Small intestine (tissue), 7 donors: Measurements from ENCODE around the gene SIK3. TPM values are rescaled to one million over a fixed set of nuclear protein-coding genes. Genes with fewer than 3 reads are reported as not detected.
A peak's percentile ranks its signal among the peaks of the same experiment; 100 is the strongest.

ENCODE experiments used
- DNase-seq, 2 donors: peaks; one replicate each; pipeline versions ENCODE4 v3.0.0 to v3.0.0-alpha.2; 2013
- FAIRE-seq: peaks from 2 replicates; lab custom pipeline; 2012; peaks lifted over from hg19 to GRCh38; lab: Jason Lieb, UNC
- H3K27ac ChIP-seq, 3 donors: one replicate each; pipeline ENCODE4 v1.5.1; 2013; ENCODE audit warnings: low read length in 2 of 3, mild to moderate bottlenecking in 2 of 3, control low read depth in 1 of 3, inconsistent platforms in 1 of 3, low read depth in 1 of 3, moderate library complexity in 1 of 3
- H3K27me3 ChIP-seq, 3 donors: one replicate each; pipeline ENCODE4 v1.6.1; 2013; ENCODE audit warnings: low read length in 3 of 3, inconsistent platforms in 1 of 3; ENCODE audit not compliant: control insufficient read depth in 3 of 3, insufficient read depth in 3 of 3
- H3K36me3 ChIP-seq, 3 donors: one replicate each; pipeline ENCODE4 v1.6.1; 2013; ENCODE audit warnings: low read length in 3 of 3, inconsistent platforms in 1 of 3, low read depth in 1 of 3, mild to moderate bottlenecking in 1 of 3, moderate library complexity in 1 of 3; ENCODE audit not compliant: control insufficient read depth in 3 of 3, insufficient read depth in 2 of 3
- H3K4me1 ChIP-seq, 3 donors: one replicate each; pipeline ENCODE4 v1.6.1; 2013; ENCODE audit warnings: low read length in 2 of 3, inconsistent platforms in 1 of 3, low read depth in 1 of 3, mild to moderate bottlenecking in 1 of 3, moderate library complexity in 1 of 3; ENCODE audit not compliant: control insufficient read depth in 3 of 3, insufficient read depth in 2 of 3
- H3K4me3 ChIP-seq, 3 donors: one replicate each; pipeline ENCODE4 v1.5.1; 2013; ENCODE audit warnings: low read length in 3 of 3, control low read depth in 1 of 3, inconsistent platforms in 1 of 3, low read depth in 1 of 3, mild to moderate bottlenecking in 1 of 3, moderate library complexity in 1 of 3
- H3K9me3 ChIP-seq, 2 donors: one replicate each; pipeline ENCODE4 v1.6.1; 2013; ENCODE audit warnings: low read depth in 1 of 2, low read length in 1 of 2; ENCODE audit not compliant: control insufficient read depth in 2 of 2, insufficient read depth in 1 of 2
- WGBS, 3 donors: extraction: QIAGEN DNeasy Blood & Tissue Kit; methylation state at CpG; one replicate each; pipeline ENCODE4 v1.1.7; 2013; 5-methylcytosine and 5-hydroxymethylcytosine counted together
- polyA plus RNA-seq, 4 donors: library from polyadenylated mRNA; stranded (reverse) in 3 of 4; unstranded in 1 of 4; fragments of 200-250 nt in 3 of 4; fragments of 120-200 nt in 1 of 4; gene quantifications; one replicate each; pipeline versions ENCODE4 v1.2.1 to v1.2.3, GENCODE V29; 2013
- donor health status: healthy with polysubstance abuse.
- donor health status: control.
- donor health status: control.
- donor health status: Bipolar disorder and iron deficiency.
- donor health status: healthy.

The SIK3 gene
- polyA plus RNA-seq, 4 donors: 4.9 to 35.3 (median 9.0) TPM

DNA sequence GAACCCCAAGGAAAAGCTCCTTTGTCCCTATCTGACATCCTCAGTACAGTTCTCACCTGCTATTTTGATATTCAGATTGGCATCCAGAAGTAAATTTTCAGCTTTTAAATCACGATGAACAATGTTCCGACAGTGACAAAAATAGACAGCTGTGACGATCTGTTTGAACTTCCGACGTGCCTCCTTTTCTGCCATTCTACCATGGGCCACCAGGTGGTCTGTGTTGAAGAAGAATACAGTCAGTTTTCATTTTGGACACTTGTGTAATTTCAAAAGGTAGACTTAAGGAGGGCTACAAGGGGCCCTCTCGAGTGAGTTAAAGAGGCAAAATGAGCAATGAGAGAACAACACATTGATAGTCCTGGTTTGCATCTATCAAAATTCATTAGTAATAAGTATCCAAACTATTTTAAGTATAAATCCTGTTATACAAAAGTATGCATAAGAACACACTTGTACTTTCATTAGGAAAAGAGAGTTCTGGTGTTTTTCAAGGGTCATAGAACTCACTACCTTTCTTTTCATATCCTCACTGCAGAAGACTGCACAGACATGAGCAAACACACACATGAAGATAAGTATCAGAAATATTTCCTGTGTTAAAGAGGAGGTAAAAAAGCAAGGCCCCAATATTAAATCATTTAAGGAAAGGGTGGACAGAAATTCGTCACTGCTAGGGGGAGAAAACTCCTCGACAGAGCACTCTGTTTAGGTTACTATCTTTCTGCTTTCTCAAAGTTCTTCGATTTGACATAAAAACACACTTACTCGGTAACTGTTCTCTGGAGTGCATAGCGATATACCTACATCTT lies 170.9 kb downstream of the SIK3 start:
- Histone ChIP-seq H3K27me3 (no peaks in the 10 kb centered on the region), H3K4me1 (peaks cover 2 to 18% (median 9%) of the 10 kb centered on the region in 3 donors), H3K36me3 (peaks cover 0 to 19% (median 3%) of the 10 kb centered on the region in 3 donors), H3K27ac (peak overlapping the region in 1 of 3 donors; percentile 68), H3K9me3 (no peaks in the 10 kb centered on the region), H3K4me3 (no peak overlapping the region)
- DNase-seq (no peak), FAIRE-seq (no peak)
- 76 to 88% (median 78%) methylated on average over 11 of the region's 11 CpGs for WGBS, 3 donors

DNA sequence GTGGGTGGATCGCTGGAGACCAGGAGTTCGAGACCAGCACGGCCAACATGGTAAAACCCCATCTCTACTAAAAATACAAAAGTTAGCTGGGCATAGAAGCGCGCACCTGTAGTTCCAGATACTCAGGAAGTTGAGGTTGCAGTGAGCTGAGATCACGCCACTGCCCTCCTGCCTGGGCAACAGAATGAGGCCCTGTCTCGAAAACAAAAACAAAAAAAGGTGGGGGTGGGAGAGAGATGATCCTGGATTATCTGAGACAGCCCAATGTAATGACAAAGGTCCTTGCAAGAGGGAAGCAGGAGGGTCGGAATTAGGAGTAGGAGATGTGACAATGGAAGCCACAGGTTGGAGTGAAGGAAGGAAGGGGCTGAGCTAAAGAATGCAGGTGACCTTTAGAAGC lies 173.2 kb downstream of the SIK3 start:
- peaks cover 1 to 6% (median 3%) of the 10 kb centered on the region in 3 donors for H3K4me1 ChIP-seq
- no peaks in the 10 kb centered on the region for H3K27me3 ChIP-seq
- no peak overlapping the region for H3K4me3 ChIP-seq
- H3K9me3 ChIP-seq: no peaks in the 10 kb centered on the region
- H3K36me3 ChIP-seq: peaks cover 0 to 30% (median 5%) of the 10 kb centered on the region in 3 donors
- H3K27ac ChIP-seq: peak overlapping the region in 1 of 3 donors; percentile 69
- FAIRE-seq: no peak
- no peak for DNase-seq
- 78 to 91% (median 82%) methylated on average over 8 of the region's 8 CpGs for WGBS, 3 donors

DNA sequence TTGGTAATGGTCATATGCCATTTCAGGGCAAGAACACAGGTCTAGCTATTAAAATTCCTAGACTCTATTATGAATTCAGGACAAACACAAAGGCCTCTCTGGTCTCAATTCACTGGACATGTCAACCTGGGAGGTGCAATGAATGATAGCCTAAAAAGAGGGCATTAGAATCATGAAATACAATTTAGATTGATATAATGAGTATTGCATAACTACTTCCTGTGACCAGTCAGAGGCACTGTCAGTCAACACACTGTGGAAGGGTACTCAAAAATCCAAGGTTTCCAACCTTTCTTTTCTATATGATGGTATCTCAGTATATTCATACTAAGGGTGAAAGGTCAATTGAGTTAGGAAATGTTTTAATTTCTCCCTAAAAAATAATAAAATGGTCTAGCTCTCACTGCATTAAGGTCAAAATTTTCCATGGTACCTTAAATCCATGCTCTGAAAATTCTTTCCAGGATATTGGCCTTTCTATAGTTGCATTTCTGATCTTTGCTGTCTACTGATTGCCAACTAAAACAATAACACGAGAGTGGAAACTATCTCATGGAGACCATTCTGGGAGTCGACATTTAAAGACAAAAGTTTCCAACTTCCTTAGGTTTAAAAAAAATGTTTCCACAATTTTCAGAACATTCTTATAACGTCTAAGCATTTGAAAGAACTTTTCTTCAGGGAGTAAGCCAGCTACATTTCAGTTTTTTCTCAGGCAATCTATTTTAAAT lies 179.1 kb downstream of the SIK3 start:
- 74 to 87% (median 77%) methylated on average over 3 of the region's 3 CpGs for WGBS, 3 donors
- no peak for FAIRE-seq
- no peak for DNase-seq
- no peaks in the 10 kb centered on the region for H3K27me3 ChIP-seq
- H3K4me1 ChIP-seq: no peaks in the 10 kb centered on the region
- H3K9me3 ChIP-seq: no peaks in the 10 kb centered on the region
- H3K4me3 ChIP-seq: no peak overlapping the region
- H3K36me3 ChIP-seq: peaks cover 0 to 21% (median 2%) of the 10 kb centered on the region in 3 donors
- no peak overlapping the region for H3K27ac ChIP-seq

DNA sequence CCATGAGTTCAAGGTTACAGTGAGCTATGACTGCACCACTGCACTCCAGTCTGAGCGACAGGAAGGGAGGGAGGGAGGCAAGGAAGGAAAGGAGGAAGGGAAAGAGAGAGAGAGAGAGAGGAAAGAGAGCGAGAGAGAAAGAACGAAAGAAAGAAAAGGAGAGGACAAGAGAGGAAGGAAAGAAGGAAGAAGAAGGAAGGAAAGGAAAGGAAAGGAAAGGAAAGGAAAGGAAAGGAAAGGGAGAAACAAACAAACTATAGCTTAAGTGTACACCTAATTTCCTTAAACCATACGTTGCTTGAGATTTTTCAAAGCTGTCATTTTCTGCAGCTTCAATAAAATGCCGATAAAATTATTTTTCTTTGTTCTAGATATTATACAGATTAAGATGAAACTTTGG lies 180.6 kb downstream of the SIK3 start:
- no peak for FAIRE-seq
- no peaks in the 10 kb centered on the region for H3K27me3 ChIP-seq
- no peak for DNase-seq
- no peaks in the 10 kb centered on the region for H3K4me1 ChIP-seq
- H3K9me3 ChIP-seq: no peaks in the 10 kb centered on the region
- H3K27ac ChIP-seq: no peak overlapping the region
- no peak overlapping the region for H3K4me3 ChIP-seq
- H3K36me3 ChIP-seq: peaks cover 0 to 16% (median 2%) of the 10 kb centered on the region in 3 donors
- WGBS, 3 donors: 74 to 90% (median 78%) methylated on average over 5 of the region's 5 CpGs

DNA sequence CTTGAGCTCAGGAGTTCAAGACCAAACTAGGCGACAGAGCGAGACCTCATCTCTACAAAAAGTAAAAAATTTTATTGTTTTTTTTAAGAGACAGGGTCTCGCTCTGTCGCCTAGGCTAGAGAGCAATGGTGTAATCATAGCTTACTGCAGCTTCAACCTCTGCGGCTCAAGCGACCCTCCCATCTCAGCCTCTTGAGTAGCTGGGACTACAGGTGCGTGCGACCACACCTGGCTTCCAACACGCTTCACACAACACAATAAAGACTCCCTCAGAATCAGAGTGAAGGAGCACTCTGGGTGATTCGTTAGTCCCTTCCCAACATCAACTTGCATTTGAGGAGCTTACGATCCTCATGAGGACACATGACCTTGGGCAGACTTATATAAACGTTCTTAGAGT lies 181.3 kb downstream of the SIK3 start:
- no peak overlapping the region for H3K27ac ChIP-seq
- H3K27me3 ChIP-seq: no peaks in the 10 kb centered on the region
- 94 to 97% (median 94%) methylated on average over 12 of the region's 12 CpGs for WGBS, 3 donors
- H3K4me1 ChIP-seq: no peaks in the 10 kb centered on the region
- H3K36me3 ChIP-seq: peaks cover 0 to 11% (median 0%) of the 10 kb centered on the region in 3 donors
- FAIRE-seq: no peak
- no peak overlapping the region for H3K4me3 ChIP-seq
- DNase-seq: no peak
- H3K9me3 ChIP-seq: no peaks in the 10 kb centered on the region

DNA sequence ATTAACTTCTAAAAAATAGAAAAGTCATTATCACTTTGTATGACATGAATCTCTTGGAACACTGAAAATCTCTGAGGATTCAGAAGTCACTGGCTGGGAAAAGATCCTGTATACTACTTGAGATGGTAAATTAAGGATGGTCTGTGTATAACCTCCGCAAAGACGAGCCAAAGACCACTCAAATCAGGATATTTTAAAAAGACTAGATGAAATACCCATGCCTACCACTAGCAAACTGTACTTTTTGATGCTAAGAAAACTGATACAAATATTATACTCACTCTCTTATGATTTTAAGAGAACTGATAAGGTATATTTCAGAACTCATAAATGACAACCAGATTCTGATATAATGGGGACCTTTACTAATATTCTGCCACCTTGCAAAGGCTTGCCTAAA lies 182.2 kb downstream of the SIK3 start:
- Histone ChIP-seq H3K36me3 (peaks cover 0 to 9% (median 0%) of the 10 kb centered on the region in 3 donors), H3K4me1 (no peaks in the 10 kb centered on the region), H3K9me3 (no peaks in the 10 kb centered on the region), H3K4me3 (no peak overlapping the region), H3K27ac (no peak overlapping the region), H3K27me3 (no peaks in the 10 kb centered on the region)
- 95 to 99% (median 96%) methylated on average over 2 of the region's 2 CpGs for WGBS, 3 donors
- no peak for FAIRE-seq
- DNase-seq: no peak

DNA sequence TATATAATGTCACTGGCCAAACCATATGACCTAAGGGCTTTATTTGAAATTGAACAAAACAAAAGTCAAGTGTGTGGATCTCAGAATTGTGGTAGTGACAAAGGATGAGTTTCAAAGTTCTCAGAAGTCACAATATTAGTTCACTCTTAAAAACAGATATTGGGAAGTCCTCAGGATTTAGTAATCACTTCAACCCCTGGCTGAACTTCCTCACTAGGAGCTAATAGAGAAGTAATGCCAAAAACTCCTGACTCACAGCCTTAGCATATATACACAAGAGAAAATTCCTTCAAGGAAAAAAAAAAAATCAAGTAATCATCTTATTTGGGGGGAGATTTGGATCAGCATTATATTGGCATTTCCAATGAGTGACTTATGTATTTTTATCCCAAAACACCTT lies 185.2 kb downstream of the SIK3 start:
- no peaks in the 10 kb centered on the region for H3K9me3 ChIP-seq
- H3K4me1 ChIP-seq: no peaks in the 10 kb centered on the region
- no peaks in the 10 kb centered on the region for H3K27me3 ChIP-seq
- H3K27ac ChIP-seq: no peak overlapping the region
- no peak overlapping the region for H3K4me3 ChIP-seq
- DNase-seq (no peak), FAIRE-seq (peak; percentile 23)
- peaks cover 0 to 7% (median 0%) of the 10 kb centered on the region in 3 donors for H3K36me3 ChIP-seq

DNA sequence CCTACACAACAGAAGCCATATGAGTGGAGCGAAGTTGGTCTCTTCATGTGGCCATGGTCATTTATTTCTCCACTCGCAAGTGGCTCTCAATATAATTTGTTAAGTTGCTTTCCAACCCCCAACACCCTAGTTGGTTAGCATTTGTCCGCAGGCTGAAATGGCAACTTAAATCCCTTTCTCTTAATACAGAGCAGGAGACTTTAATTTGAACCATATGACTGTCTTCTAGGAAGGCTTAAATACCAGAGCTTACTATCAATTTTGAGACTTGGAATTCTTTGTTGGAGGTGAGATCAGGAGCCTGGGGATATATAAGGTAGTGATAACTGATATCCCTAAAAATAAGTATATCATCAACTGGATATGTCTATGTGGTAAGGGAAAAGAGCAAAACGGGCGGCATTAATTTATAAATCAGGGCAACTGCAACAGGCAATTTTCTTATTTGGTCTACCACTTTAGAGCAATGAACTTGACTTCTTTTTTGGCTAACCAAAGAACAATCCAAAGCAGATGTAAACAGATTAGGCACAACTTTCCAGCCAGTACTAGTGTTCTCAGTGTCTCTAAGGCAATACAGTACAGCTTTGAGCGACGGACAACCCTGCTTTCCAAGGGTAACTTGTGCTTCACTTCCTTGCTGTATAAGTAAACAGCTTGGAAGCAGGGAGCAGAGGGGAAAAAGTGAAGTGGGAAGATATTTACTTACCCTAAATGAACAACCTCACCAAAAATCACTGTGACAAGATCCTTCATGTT lies 186.1 kb downstream of the SIK3 start:
- Histone ChIP-seq H3K36me3 (peaks cover 0 to 5% (median 0%) of the 10 kb centered on the region in 3 donors), H3K9me3 (no peaks in the 10 kb centered on the region), H3K4me3 (no peak overlapping the region), H3K27ac (peak overlapping the region in 1 of 3 donors; percentile 2), H3K4me1 (no peaks in the 10 kb centered on the region), H3K27me3 (no peaks in the 10 kb centered on the region)
- FAIRE-seq (no peak), DNase-seq (no peak)
- WGBS, 3 donors: 89 to 95% (median 91%) methylated on average over 7 of the region's 7 CpGs
